Testis (tissue), 2 donors: ENCODE data around the gene S100A14.

Experiments used
- POLR2A ChIP-seq: fragments of 450-650 bp; IDR thresholded peaks from one replicate; pipeline ENCODE4 v1.6.1; 2017; ENCODE audit warnings: antibody characterized with exemption, mild to moderate bottlenecking, moderate library complexity
- TF ChIP-seq, protein P1 (sequence below), 3 experiments: fragments of 450-650 bp in 2 of 3; fragments of 200-600 bp in 1 of 3; sonication (generic) in 1 of 3; IDR thresholded peaks; one replicate each; pipeline ENCODE4 v1.5.1; 2016 to 2019; ENCODE audit warnings: antibody characterized with exemption in 3 of 3, mild to moderate bottlenecking in 2 of 3, moderate library complexity in 1 of 3

DNA sequence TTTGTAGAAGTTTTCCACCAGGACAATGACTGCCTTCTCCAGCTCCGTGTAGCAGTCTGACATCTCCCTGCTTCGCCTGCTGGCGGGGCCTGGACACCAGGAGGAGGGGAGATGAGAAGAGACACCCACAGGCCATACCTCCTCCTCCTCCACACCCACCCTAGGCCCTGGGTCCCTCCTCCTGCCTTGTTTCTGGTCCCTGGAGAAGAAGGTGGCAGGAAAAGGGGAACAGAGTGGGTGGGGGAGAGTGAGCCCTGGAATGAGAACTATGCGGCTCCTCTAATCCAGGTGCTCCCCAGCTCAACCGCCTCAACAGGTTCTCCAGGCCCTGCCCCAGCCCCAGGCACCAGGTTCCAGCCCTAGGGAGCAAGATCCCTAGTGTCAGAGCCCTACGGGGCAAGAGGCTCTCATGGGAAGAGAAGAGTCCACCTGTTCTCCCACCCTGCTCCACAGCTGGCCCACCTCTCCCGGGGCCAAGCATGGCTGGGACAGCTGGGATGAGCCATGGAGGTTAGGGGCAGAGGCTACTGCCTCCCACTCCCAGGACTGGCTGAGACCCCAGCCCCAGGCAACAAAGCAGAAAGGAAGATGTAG lies 7.9 kb downstream of the S100A14 start:
- TF ChIP-seq, protein P1, sequence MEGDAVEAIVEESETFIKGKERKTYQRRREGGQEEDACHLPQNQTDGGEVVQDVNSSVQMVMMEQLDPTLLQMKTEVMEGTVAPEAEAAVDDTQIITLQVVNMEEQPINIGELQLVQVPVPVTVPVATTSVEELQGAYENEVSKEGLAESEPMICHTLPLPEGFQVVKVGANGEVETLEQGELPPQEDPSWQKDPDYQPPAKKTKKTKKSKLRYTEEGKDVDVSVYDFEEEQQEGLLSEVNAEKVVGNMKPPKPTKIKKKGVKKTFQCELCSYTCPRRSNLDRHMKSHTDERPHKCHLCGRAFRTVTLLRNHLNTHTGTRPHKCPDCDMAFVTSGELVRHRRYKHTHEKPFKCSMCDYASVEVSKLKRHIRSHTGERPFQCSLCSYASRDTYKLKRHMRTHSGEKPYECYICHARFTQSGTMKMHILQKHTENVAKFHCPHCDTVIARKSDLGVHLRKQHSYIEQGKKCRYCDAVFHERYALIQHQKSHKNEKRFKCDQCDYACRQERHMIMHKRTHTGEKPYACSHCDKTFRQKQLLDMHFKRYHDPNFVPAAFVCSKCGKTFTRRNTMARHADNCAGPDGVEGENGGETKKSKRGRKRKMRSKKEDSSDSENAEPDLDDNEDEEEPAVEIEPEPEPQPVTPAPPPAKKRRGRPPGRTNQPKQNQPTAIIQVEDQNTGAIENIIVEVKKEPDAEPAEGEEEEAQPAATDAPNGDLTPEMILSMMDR (IDR thresholded peaks at IDR 0.05) = no peak
- no peak for TF ChIP-seq POLR2A
